Esophagus squamous epithelium (tissue), 5 donors: Measurements from ENCODE around the gene ALDH3A2. TPM values are rescaled to one million over a fixed set of nuclear protein-coding genes. Genes with fewer than 3 reads are reported as not detected.

Experiments used
- DNase-seq: peaks from one replicate; lab custom pipeline; 2025; lab: John Stamatoyannopoulos, UW
- H3K27ac ChIP-seq, 4 donors: fragments of 200-600 bp; sonication (generic); one replicate each; pipeline ENCODE4 v1.5.1; 2016 to 2019; ENCODE audit warnings: mild to moderate bottlenecking in 1 of 4
- H3K27me3 ChIP-seq, 4 donors: fragments of 200-600 bp; sonication (generic); 1 replicate in 3 of 4; 2 replicates in 1 of 4; pipeline versions ENCODE4 v1.5.1 to v1.6.0; 2017 to 2021; ENCODE audit warnings: antibody characterized with exemption in 1 of 4
- H3K36me3 ChIP-seq, 3 donors: fragments of 200-600 bp; sonication (generic); one replicate each; pipeline ENCODE4 v1.5.1; 2016 to 2019
- H3K4me1 ChIP-seq, 3 donors: fragments of 200-600 bp; sonication (generic); one replicate each; pipeline ENCODE4 v1.5.1; 2017 to 2019
- H3K4me3 ChIP-seq, 4 donors: fragments of 200-600 bp; sonication (generic); 1 replicate in 3 of 4; 2 replicates in 1 of 4; pipeline ENCODE4 v1.5.1; 2016 to 2019; ENCODE audit warnings: mild to moderate bottlenecking in 2 of 4, moderate library complexity in 1 of 4
- H3K9me3 ChIP-seq, 3 donors: fragments of 200-600 bp; sonication (generic); one replicate each; pipeline ENCODE4 v1.5.1; 2016 to 2019
- CTCF ChIP-seq, 6 experiments: fragments of 450-650 bp in 4 of 6; fragments of 200-600 bp in 2 of 6; sonication (generic) in 2 of 6; IDR thresholded peaks; one replicate each; pipeline ENCODE4 v1.5.1; 2016 to 2019; ENCODE audit warnings: antibody characterized with exemption in 6 of 6, mild to moderate bottlenecking in 4 of 6, moderate library complexity in 4 of 6
- POLR2A ChIP-seq, 4 donors: fragments of 450-650 bp; IDR thresholded peaks; one replicate each; pipeline ENCODE4 v1.6.1; 2017; ENCODE audit warnings: antibody characterized with exemption in 4 of 4, mild to moderate bottlenecking in 4 of 4, moderate library complexity in 3 of 4
- WGBS, 2 donors: methylation state at CpG; one replicate each; pipeline ENCODE4 v1.1.5; 2018; 5-methylcytosine and 5-hydroxymethylcytosine counted together
- intact Hi-C: fragments of 100-400 bp; cut with DNase I; formaldehyde crosslinking; loops from one replicate; pipeline ENCODE4 v1.15.0; 2022
- total RNA-seq, 4 donors: library from RNA; depleted of rRNA; stranded (reverse); fragments of >200 nt; gene quantifications; one replicate each; pipeline ENCODE4 v1.1.0, GENCODE V29; 2016
- donor health status: DM: yes; HTN: yes; CAD: no.

Gene ALDH3A2
- total RNA-seq, 4 donors from 2014 or later: 169 to 351 (median 305) TPM

- H3K27ac ChIP-seq: peak overlapping the region in 2 of 4 donors; percentile 79 to 90
- no peak overlapping the region for H3K4me3 ChIP-seq
- peaks cover 14 to 40% (median 16%) of the 10 kb centered on the region in 3 donors for H3K4me1 ChIP-seq
- WGBS, 2 donors: 93% methylated on average over 4 of the region's 6 CpGs; no CpG with 5 or more reads in 1 of the 2 donors
- no peaks in the 10 kb centered on the region for H3K9me3 ChIP-seq
- no peak for TF ChIP-seq CTCF (IDR thresholded peaks at IDR 0.05)
- no peak for TF ChIP-seq POLR2A (IDR thresholded peaks at IDR 0.05)
- intact Hi-C loops: no loop called here
- no peak for DNase-seq
- no peaks in the 10 kb centered on the region for H3K27me3 ChIP-seq
- H3K36me3 ChIP-seq: no peaks in the 10 kb centered on the region
Observed at GRCh38 chr17:19708431-19709175, 60.1 kb downstream of the ALDH3A2 start.

- Histone ChIP-seq H3K4me3 (no peak overlapping the region), H3K27ac (no peak overlapping the region), H3K4me1 (peaks cover 14 to 41% (median 16%) of the 10 kb centered on the region in 3 donors), H3K36me3 (no peaks in the 10 kb centered on the region), H3K9me3 (no peaks in the 10 kb centered on the region), H3K27me3 (no peaks in the 10 kb centered on the region)
- intact Hi-C loops: no loop called here
- TF ChIP-seq POLR2A (IDR thresholded peaks at IDR 0.05) (no peak), CTCF (IDR thresholded peaks at IDR 0.05) (no peak)
- DNase-seq: no peak
- 81 to 86% methylated on average over 3 of the region's 3 CpGs for WGBS, 2 donors
Observed at GRCh38 chr17:19709841-19710240, 61.3 kb downstream of the ALDH3A2 start.

- Histone ChIP-seq H3K4me3 (no peak overlapping the region), H3K4me1 (peaks cover 14 to 41% (median 18%) of the 10 kb centered on the region in 3 donors), H3K27me3 (no peaks in the 10 kb centered on the region), H3K9me3 (no peaks in the 10 kb centered on the region), H3K36me3 (no peaks in the 10 kb centered on the region), H3K27ac (no peak overlapping the region)
- TF ChIP-seq POLR2A (IDR thresholded peaks at IDR 0.05): no peak
- no peak for TF ChIP-seq CTCF (IDR thresholded peaks at IDR 0.05)
- DNase-seq: no peak
- intact Hi-C loops: no loop called here
- WGBS, 2 donors: 83 to 89% methylated on average over 12 of the region's 12 CpGs
Observed at GRCh38 chr17:19712436-19713004, 64.0 kb downstream of the ALDH3A2 start.

- no peak overlapping the region for H3K4me3 ChIP-seq
- no peak for TF ChIP-seq CTCF (IDR thresholded peaks at IDR 0.05)
- TF ChIP-seq POLR2A (IDR thresholded peaks at IDR 0.05): no peak
- 91 to 95% methylated on average over 4 to 5 of the region's 16 CpGs for WGBS, 2 donors
- H3K9me3 ChIP-seq: no peaks in the 10 kb centered on the region
- H3K4me1 ChIP-seq: peaks cover 18 to 41% (median 21%) of the 10 kb centered on the region in 3 donors
- DNase-seq: no peak
- H3K36me3 ChIP-seq: no peaks in the 10 kb centered on the region
- intact Hi-C loops: no loop called here
- H3K27me3 ChIP-seq: no peaks in the 10 kb centered on the region
- no peak overlapping the region for H3K27ac ChIP-seq
Observed at GRCh38 chr17:19713462-19713861, 64.9 kb downstream of the ALDH3A2 start.

- no peaks in the 10 kb centered on the region for H3K27me3 ChIP-seq
- peaks cover 18 to 41% (median 23%) of the 10 kb centered on the region in 3 donors for H3K4me1 ChIP-seq
- no peaks in the 10 kb centered on the region for H3K9me3 ChIP-seq
- no peak overlapping the region for H3K4me3 ChIP-seq
- WGBS, 2 donors: 94 to 97% methylated on average over 6 to 18 of the region's 28 CpGs
- no peak for TF ChIP-seq POLR2A (IDR thresholded peaks at IDR 0.05)
- TF ChIP-seq CTCF (IDR thresholded peaks at IDR 0.05): no peak
- DNase-seq: no peak
- intact Hi-C loops: no loop called here
- H3K36me3 ChIP-seq: no peaks in the 10 kb centered on the region
- no peak overlapping the region for H3K27ac ChIP-seq
Observed at GRCh38 chr17:19713901-19714361, 65.4 kb downstream of the ALDH3A2 start.
